ENCODE data around the gene TOP3B.

DNA sequence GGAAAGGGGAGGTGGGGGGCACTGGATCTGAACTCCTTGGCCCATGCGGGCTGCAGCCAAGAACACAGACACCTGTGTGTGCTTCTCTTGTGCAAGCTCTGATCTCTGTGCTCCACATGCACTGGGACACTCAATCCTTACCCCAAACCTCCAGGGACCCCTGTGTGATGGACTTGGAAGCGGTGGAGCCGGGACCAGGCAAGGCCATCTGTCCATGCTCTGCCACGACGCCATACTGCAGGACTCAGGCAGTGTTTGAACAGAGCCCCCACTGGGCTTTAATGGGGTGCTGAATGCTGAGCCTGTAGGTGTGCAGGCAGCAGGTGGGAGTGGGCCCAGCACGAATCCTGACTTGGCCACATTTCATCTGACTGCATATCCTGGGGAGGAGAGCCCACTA, 53.3 kb downstream of the TOP3B start:
- TF ChIP-seq, protein P1, sequence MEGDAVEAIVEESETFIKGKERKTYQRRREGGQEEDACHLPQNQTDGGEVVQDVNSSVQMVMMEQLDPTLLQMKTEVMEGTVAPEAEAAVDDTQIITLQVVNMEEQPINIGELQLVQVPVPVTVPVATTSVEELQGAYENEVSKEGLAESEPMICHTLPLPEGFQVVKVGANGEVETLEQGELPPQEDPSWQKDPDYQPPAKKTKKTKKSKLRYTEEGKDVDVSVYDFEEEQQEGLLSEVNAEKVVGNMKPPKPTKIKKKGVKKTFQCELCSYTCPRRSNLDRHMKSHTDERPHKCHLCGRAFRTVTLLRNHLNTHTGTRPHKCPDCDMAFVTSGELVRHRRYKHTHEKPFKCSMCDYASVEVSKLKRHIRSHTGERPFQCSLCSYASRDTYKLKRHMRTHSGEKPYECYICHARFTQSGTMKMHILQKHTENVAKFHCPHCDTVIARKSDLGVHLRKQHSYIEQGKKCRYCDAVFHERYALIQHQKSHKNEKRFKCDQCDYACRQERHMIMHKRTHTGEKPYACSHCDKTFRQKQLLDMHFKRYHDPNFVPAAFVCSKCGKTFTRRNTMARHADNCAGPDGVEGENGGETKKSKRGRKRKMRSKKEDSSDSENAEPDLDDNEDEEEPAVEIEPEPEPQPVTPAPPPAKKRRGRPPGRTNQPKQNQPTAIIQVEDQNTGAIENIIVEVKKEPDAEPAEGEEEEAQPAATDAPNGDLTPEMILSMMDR (conservative IDR thresholded peaks at IDR 0.05 in 1 of 2, IDR thresholded peaks at IDR 0.05 in 1 of 2; ENCODE audit: low read depth in 1 of 2, low read length in 2 of 2), result no peak
- TF ChIP-seq EZH2 (IDR thresholded peaks at IDR 0.05; ENCODE audit: low read length, missing control alignments), result no peak

Measured in fibroblast of lung (primary cell).